GM18520 (cell line): Measurements from ENCODE around the gene SCN4A.
"Not testable (repeated sequence)": the region's sequence is repeated elsewhere in the genome, so short reads cannot be mapped to it uniquely, and the experiment has no call there.

Experiments used
- ATAC-seq: cut with Tn5 transposase; IDR thresholded peaks from one replicate; pipeline ENCODE4 v1.9.1; 2021; ENCODE audit not compliant: unreplicated experiment

Gene SCN4A

DNA sequence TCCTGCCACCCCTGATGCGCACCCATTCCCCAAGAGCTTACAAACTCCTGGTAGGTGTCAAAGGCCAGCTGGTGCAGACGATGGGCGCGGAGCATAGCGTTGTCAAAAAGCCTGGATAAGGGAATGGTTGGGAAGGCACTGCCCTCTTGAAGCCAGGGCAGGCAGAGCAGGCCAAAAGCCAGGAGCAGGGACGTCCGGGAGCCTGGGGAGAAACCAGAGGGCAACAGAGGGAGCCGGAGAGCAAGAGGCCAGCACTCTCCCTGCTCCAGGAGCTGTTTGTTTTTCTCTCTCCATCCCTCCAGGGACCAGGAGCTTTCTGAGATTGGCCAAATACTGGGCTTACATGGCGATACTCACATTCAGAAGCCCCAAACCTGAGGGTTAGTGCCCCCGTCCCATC lies 54.4 kb downstream of the SCN4A start:
- ATAC-seq: no peak

DNA sequence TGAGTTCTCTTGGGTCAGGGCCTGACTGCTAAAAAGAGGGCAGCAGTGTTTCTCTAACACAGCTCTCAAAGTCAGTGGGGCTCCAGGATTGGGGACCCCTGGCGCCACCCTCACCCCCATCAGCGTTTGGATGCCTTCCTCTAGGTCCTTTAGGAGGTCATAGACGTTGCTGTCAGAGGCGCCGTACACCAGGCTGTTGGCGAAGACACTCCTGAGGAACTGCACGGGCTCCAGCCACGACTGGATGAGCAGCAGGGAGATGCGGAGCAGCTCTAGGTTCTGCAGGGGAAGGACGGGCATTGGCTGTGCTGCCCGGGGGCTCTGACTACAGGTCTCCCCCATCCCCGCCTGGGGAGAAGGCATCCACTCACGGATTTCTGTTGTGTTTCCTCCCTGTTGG lies 55.1 kb downstream of the SCN4A start:
- ATAC-seq: no peak

DNA sequence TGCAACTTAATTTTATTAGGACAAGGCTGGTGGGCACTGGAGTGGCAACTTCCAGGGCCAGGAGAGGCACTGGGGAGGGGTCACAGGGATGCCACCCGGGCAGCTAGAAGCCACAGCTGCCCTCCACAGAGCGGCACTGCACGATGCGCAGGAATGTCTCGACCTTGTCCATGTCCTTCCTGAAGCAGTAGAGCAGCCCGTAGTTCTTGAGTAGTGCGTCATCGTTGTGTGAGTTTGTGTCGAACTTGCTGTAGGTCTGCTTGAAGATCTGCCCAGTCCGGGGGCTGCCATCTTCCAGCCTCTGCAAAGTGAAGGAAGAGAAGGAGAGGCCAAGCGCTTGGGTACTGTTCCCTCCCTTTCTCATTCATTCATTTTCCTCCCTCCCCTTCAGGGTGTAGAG lies 55.5 kb downstream of the SCN4A start:
- not testable (repeated sequence) for ATAC-seq

GRCh38 chr17:63916566-63917185 lies 56.0 kb downstream of the SCN4A start:
- ATAC-seq: no peak

- ATAC-seq: not testable (repeated sequence)
Observed at GRCh38 chr17:63915753-63916152, 57.0 kb downstream of the SCN4A start.

DNA sequence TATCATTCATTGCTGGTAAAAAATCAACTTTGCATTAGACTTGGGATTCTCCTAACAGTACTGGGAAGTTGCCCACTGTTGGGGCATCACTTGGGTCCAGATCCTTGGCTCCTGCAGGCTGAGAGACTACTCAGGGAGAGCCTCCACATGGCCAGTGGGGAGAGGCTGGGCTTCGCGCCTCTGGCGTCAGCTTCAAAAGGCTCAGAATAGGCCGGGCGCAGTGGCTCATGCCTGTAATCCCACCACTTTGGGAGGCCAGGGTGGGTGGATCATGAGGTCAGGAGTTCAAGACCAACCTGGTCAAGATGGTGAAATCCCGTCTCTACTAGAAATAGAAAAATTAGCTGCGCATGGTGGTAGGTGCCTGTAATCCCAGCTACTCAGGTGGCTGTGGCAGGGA lies 58.2 kb downstream of the SCN4A start:
- ATAC-seq: no peak

DNA sequence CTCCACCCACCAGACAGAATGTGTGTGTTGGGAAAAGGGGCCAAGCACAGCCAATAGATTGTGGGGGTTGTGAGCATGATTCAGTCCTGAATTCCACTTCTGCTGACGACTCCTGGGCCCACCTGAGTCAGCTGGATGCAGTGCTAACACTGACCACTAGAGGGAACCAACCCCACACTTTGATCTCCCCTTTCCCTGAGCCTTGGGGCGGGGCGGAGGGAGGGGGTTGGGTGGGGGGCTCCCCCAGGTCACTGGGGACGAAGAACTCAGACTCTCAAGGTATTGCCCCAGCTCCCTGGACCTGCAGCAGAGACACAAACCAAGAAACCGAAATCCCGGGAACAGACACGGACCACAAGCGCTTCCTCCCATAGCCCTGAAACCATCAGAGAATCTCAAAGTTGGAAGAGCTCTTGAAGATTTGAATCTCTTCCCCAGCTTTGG lies 61.0 kb downstream of the SCN4A start:
- ATAC-seq: no peak

- ATAC-seq: no peak
Observed at GRCh38 chr17:63911041-63911635, 61.6 kb downstream of the SCN4A start, which contains the start of gene CSHL1. CSHL1 (minus strand) TSS chr17:63911258; CDS start chr17:63911196, 62 bp downstream.

- ATAC-seq: no peak
Observed at GRCh38 chr17:63910096-63910495, 62.6 kb downstream of the SCN4A start.

DNA sequence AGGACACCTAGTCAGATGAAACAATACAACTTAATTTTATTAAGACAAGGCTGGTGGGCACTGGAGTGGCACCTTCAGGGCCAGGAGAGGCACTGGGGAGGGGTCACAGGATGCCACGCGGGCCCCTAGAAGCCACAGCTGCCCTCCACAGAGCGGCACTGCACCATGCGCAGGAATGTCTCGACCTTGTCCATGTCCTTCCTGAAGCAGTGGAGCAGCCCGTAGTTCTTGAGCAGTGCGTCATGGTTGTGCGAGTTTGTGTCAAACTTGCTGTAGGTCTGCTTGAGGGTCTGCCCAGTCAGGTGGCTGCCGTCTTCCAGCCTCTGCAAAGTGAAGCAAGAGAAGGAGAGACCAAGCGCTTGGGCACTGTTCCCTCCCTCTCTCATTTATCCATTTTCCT lies 63.1 kb downstream of the SCN4A start:
- ATAC-seq: not testable (repeated sequence)

- ATAC-seq: not testable (repeated sequence)
Observed at GRCh38 chr17:63907161-63907778, 65.4 kb downstream of the SCN4A start.

DNA sequence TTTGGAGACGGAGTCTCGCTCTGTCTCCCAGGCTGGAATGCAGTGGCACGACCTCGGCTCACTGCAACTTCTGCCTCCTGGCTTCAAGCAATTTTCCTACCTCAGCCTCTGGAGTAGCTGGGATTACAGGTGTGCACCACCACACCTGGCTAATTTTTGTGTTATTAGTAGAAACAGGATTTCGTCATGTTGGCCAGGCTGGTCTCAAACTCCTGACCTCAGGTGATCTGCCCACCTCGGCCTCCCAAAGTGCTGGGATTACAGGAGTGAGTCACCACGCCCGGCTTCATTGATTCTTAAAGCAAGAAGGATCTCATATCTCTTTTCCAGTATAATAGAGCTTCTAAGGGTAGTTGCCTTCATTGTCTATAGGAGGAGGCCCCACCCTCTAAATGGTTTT lies 67.9 kb downstream of the SCN4A start:
- ATAC-seq: not testable (repeated sequence)

GRCh38 chr17:63903787-63904201 lies 68.9 kb downstream of the SCN4A start:
- not testable (repeated sequence) for ATAC-seq

- ATAC-seq: not testable (repeated sequence)
Observed at GRCh38 chr17:63901971-63902370, 70.7 kb downstream of the SCN4A start.

- ATAC-seq: peak; percentile 60
Observed at GRCh38 chr17:63898899-63899798, 73.6 kb downstream of the SCN4A start.

DNA sequence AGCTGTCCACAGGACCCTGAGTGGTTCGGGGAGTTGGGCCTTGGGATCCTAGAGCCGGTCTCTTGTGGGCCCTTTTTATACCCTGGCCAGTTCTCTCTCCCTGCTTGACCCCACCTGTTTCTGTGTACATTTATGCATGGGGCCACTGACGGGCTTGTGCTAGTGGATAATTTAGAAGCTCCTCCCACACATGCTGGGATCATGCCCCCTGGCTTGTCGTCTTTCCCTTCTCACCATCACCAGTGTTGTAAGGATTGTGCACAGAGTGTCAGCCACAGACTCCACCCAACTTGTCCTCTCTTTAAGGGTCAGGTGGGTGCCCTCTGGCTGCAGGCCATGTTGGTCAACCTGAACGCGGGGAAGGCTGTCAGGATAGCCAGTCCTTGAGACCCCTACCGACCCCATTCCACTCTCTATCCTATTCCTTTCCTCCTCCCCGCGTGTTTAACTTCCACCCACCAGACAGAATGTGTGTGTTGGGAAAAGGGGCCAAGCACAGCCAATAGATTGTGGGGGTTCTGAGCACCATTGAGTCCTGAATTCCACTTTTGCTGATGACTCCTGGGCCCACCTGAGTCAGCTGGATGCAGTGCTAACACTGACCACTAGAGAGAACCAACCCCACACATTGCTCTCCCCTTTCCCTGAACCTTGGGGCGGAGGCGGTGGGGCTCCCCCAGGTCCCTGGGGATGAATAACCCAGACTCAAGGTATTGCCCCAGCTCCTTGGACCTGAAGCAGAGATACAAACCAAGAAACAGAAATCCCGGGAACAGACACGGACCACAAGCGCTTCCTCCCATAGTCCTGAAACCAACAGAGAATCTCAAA lies 76.0 kb downstream of the SCN4A start, which contains the start of gene CSH1:
Gene CSH1, minus strand, starts transcription at position 51 of the 831 bp plus-strand sequence. CDS start 63 bp downstream, outside the sequence.
- ATAC-seq: not testable (repeated sequence)

DNA sequence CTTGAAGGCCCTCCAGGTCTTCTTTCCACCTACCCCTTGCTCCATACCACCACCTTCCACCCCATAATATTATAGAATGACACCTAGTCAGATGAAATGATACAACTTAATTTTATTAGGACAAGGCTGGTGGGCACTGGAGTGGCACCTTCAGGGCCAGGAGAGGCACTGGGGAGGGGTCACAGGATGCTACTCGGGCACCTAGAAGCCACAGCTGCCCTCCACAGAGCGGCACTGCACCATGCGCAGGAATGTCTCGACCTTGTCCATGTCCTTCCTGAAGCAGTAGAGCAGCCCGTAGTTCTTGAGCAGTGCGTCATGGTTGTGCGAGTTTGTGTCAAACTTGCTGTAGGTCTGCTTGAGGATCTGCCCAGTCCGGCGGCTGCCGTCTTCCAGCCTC lies 77.9 kb downstream of the SCN4A start:
- not testable (repeated sequence) for ATAC-seq

GRCh38 chr17:63894021-63894420 lies 78.7 kb downstream of the SCN4A start:
- not testable (repeated sequence) for ATAC-seq

GRCh38 chr17:63892316-63893037 lies 80.2 kb downstream of the SCN4A start:
- ATAC-seq: not testable (repeated sequence)
